SK-N-SH treated with all-trans-retinoic acid at 6 μM for 48 hours (cell line): ENCODE measurements around the gene SULT1A2.

Experiments
- ARNTL ChIP-seq: fragments of 450-650 bp; formaldehyde crosslinking; IDR thresholded peaks from 2 replicates; pipeline ENCODE4 v1.5.0; 2020; ENCODE audit warnings: low read depth, mild to moderate bottlenecking, moderate library complexity, borderline replicate concordance
- CSDC2 ChIP-seq: fragments of 250-450 bp; sonication (Bioruptor Pico); IDR thresholded peaks from 2 replicates; pipeline ENCODE4 v1.5.0; 2020; ENCODE audit warnings: mild to moderate bottlenecking, moderate library complexity
- ISL1 ChIP-seq: fragments of 250-450 bp; sonication (Bioruptor Pico); IDR thresholded peaks from 2 replicates; pipeline ENCODE4 v2.1.2; 2022; ENCODE audit warnings: mild to moderate bottlenecking, moderate library complexity
- RARB ChIP-seq: fragments of 250-450 bp; sonication (Bioruptor Pico); IDR thresholded peaks from 2 replicates; pipeline ENCODE4 v1.8.0; 2021; ENCODE audit warnings: mild to moderate bottlenecking, moderate library complexity
- TCF4 ChIP-seq: fragments of 250-450 bp; sonication (Bioruptor Pico); IDR thresholded peaks from 2 replicates; pipeline ENCODE4 v1.8.0; 2021; ENCODE audit warnings: mild to moderate bottlenecking, moderate library complexity, borderline replicate concordance
- ZC3H10 ChIP-seq: fragments of 250-450 bp; sonication (Bioruptor Pico); IDR thresholded peaks from 2 replicates; pipeline ENCODE4 v1.5.1; 2021; ENCODE audit warnings: mild to moderate bottlenecking, moderate library complexity
- ZNF70 ChIP-seq: fragments of 450-650 bp; formaldehyde crosslinking; IDR thresholded peaks from 2 replicates; pipeline ENCODE4 v1.5.0; 2020; ENCODE audit warnings: mild to moderate bottlenecking, moderate library complexity
- ZNF8 ChIP-seq: fragments of 450-650 bp; formaldehyde crosslinking; IDR thresholded peaks from 2 replicates; pipeline ENCODE4 v1.5.0; 2020; ENCODE audit warnings: mild to moderate bottlenecking, moderate library complexity
- TF ChIP-seq, protein P1 (sequence below): fragments of 250-450 bp; sonication (Bioruptor Pico); IDR thresholded peaks from 2 replicates; pipeline ENCODE4 v1.5.1; 2020; ENCODE audit warnings: low read depth, mild to moderate bottlenecking, moderate library complexity
- TF ChIP-seq, protein P2 (sequence below): fragments of 250-450 bp; sonication (Bioruptor Pico); IDR thresholded peaks from 2 replicates; pipeline ENCODE4 v1.5.0; 2020; ENCODE audit warnings: mild to moderate bottlenecking, moderate library complexity
- TF ChIP-seq, protein P3 (sequence below): fragments of 250-450 bp; sonication (Bioruptor Pico); IDR thresholded peaks from 2 replicates; pipeline ENCODE4 v1.8.0; 2021; ENCODE audit warnings: low read depth, mild to moderate bottlenecking, moderate library complexity, borderline replicate concordance
- TF ChIP-seq, protein P4 (sequence below): fragments of 250-450 bp; sonication (Bioruptor Pico); IDR thresholded peaks from 2 replicates; pipeline ENCODE4 v1.8.0; 2020; ENCODE audit warnings: mild to moderate bottlenecking, moderate library complexity, borderline replicate concordance

DNA sequence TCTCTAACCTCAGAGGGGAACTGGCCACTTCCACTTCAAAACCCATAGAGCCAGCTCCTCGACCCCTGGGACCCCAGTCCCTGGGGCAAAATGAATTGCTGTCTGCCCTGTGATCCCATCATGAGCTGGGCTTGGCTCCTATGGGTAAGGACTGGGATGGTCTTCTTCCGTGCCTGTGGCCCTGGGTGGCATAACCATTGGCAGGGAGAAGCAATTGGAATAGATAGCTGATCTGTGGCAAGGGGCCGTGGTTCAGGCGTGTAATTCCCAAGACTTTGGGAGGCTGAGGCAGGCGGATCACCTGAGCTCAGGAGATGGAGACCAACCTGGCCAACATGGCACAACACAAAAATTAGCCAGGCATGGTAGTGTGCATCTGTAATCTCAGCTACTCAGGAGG lies 4.3 kb downstream of the SULT1A2 start:
- TF ChIP-seq ARNTL (CRISPR knock-in tag) (no peak), RARB (CRISPR knock-in tag) (no peak), ZC3H10 (no peak), TCF4 (CRISPR knock-in tag) (no peak), CSDC2 (CRISPR knock-in tag) (no peak), ISL1 (CRISPR knock-in tag) (no peak), ZNF70 (no peak), ZNF8 (CRISPR knock-in tag) (no peak)
- TF ChIP-seq, protein P1, sequence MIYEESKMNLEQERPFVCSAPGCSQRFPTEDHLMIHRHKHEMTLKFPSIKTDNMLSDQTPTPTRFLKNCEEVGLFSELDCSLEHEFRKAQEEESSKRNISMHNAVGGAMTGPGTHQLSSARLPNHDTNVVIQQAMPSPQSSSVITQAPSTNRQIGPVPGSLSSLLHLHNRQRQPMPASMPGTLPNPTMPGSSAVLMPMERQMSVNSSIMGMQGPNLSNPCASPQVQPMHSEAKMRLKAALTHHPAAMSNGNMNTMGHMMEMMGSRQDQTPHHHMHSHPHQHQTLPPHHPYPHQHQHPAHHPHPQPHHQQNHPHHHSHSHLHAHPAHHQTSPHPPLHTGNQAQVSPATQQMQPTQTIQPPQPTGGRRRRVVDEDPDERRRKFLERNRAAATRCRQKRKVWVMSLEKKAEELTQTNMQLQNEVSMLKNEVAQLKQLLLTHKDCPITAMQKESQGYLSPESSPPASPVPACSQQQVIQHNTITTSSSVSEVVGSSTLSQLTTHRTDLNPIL (CRISPR knock-in tag): no peak
- TF ChIP-seq, protein P2, sequence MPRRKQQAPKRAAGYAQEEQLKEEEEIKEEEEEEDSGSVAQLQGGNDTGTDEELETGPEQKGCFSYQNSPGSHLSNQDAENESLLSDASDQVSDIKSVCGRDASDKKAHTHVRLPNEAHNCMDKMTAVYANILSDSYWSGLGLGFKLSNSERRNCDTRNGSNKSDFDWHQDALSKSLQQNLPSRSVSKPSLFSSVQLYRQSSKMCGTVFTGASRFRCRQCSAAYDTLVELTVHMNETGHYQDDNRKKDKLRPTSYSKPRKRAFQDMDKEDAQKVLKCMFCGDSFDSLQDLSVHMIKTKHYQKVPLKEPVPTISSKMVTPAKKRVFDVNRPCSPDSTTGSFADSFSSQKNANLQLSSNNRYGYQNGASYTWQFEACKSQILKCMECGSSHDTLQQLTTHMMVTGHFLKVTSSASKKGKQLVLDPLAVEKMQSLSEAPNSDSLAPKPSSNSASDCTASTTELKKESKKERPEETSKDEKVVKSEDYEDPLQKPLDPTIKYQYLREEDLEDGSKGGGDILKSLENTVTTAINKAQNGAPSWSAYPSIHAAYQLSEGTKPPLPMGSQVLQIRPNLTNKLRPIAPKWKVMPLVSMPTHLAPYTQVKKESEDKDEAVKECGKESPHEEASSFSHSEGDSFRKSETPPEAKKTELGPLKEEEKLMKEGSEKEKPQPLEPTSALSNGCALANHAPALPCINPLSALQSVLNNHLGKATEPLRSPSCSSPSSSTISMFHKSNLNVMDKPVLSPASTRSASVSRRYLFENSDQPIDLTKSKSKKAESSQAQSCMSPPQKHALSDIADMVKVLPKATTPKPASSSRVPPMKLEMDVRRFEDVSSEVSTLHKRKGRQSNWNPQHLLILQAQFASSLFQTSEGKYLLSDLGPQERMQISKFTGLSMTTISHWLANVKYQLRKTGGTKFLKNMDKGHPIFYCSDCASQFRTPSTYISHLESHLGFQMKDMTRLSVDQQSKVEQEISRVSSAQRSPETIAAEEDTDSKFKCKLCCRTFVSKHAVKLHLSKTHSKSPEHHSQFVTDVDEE (CRISPR knock-in tag): no peak
- TF ChIP-seq, protein P3, sequence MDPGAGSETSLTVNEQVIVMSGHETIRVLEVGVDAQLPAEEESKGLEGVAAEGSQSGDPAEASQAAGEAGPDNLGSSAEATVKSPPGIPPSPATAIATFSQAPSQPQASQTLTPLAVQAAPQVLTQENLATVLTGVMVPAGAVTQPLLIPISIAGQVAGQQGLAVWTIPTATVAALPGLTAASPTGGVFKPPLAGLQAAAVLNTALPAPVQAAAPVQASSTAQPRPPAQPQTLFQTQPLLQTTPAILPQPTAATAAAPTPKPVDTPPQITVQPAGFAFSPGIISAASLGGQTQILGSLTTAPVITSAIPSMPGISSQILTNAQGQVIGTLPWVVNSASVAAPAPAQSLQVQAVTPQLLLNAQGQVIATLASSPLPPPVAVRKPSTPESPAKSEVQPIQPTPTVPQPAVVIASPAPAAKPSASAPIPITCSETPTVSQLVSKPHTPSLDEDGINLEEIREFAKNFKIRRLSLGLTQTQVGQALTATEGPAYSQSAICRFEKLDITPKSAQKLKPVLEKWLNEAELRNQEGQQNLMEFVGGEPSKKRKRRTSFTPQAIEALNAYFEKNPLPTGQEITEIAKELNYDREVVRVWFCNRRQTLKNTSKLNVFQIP (CRISPR knock-in tag): no peak
- TF ChIP-seq, protein P4, sequence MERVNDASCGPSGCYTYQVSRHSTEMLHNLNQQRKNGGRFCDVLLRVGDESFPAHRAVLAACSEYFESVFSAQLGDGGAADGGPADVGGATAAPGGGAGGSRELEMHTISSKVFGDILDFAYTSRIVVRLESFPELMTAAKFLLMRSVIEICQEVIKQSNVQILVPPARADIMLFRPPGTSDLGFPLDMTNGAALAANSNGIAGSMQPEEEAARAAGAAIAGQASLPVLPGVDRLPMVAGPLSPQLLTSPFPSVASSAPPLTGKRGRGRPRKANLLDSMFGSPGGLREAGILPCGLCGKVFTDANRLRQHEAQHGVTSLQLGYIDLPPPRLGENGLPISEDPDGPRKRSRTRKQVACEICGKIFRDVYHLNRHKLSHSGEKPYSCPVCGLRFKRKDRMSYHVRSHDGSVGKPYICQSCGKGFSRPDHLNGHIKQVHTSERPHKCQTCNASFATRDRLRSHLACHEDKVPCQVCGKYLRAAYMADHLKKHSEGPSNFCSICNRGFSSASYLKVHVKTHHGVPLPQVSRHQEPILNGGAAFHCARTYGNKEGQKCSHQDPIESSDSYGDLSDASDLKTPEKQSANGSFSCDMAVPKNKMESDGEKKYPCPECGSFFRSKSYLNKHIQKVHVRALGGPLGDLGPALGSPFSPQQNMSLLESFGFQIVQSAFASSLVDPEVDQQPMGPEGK: no peak
